ENCODE results near the gene AWAT2.

GRCh38 chrX:70038951-70039350 lies 10.8 kb downstream of the AWAT2 start:
- TF ChIP-seq EZH2 (IDR thresholded peaks at IDR 0.05) = no peak
- no peak for TF ChIP-seq POLR2AphosphoS5 (IDR thresholded peaks at IDR 0.05; ENCODE audit: borderline replicate concordance, low read depth, low read length)
